HG03039 (cell line): ENCODE data around the gene LDLRAP1.

ENCODE experiments used
- ATAC-seq: cut with Tn5 transposase; IDR thresholded peaks from one replicate; pipeline ENCODE4 v1.9.1; 2021; ENCODE audit warnings: mild to moderate bottlenecking, moderate library complexity; ENCODE audit not compliant: unreplicated experiment

LDLRAP1 gene

GRCh38 chr1:25560788-25561187, 17.4 kb downstream of the LDLRAP1 start:
- no peak for ATAC-seq

- ATAC-seq: no peak
These were observed 18.2 kb downstream of the LDLRAP1 start for GRCh38 chr1:25561421-25562100.

GRCh38 chr1:25562101-25562927, 18.9 kb downstream of the LDLRAP1 start:
- no peak for ATAC-seq

GRCh38 chr1:25562928-25563283, 19.5 kb downstream of the LDLRAP1 start:
- ATAC-seq: no peak

GRCh38 chr1:25563330-25564215, 20.2 kb downstream of the LDLRAP1 start:
- ATAC-seq: no peak

GRCh38 chr1:25564777-25565574, 21.6 kb downstream of the LDLRAP1 start:
- no peak for ATAC-seq

GRCh38 chr1:25565626-25566025, 22.2 kb downstream of the LDLRAP1 start:
- no peak for ATAC-seq

GRCh38 chr1:25566176-25566729, 22.8 kb downstream of the LDLRAP1 start:
- ATAC-seq: no peak

- ATAC-seq: no peak
These were observed 23.4 kb downstream of the LDLRAP1 start for GRCh38 chr1:25566730-25567341.

GRCh38 chr1:25567710-25568089, 24.3 kb downstream of the LDLRAP1 start:
- no peak for ATAC-seq

GRCh38 chr1:25568090-25568833, 24.9 kb downstream of the LDLRAP1 start:
- no peak for ATAC-seq

- ATAC-seq: no peak
These were observed 25.6 kb downstream of the LDLRAP1 start for GRCh38 chr1:25568834-25569596.

GRCh38 chr1:25569597-25570396, 26.4 kb downstream of the LDLRAP1 start:
- no peak for ATAC-seq

- no peak for ATAC-seq
These were observed 27.6 kb downstream of the LDLRAP1 start for GRCh38 chr1:25570798-25571521.

GRCh38 chr1:25571522-25571970, 28.1 kb downstream of the LDLRAP1 start:
- no peak for ATAC-seq

GRCh38 chr1:25572107-25572506, 28.7 kb downstream of the LDLRAP1 start:
- ATAC-seq: no peak
